Measurements from ENCODE around the gene FLII. TPM values are rescaled to one million over a fixed set of nuclear protein-coding genes. Genes with fewer than 3 reads are reported as not detected.

Gene FLII
- total and polyA plus RNA-seq, 2 experiments from 2014 or later = 175 to 373 TPM

DNA sequence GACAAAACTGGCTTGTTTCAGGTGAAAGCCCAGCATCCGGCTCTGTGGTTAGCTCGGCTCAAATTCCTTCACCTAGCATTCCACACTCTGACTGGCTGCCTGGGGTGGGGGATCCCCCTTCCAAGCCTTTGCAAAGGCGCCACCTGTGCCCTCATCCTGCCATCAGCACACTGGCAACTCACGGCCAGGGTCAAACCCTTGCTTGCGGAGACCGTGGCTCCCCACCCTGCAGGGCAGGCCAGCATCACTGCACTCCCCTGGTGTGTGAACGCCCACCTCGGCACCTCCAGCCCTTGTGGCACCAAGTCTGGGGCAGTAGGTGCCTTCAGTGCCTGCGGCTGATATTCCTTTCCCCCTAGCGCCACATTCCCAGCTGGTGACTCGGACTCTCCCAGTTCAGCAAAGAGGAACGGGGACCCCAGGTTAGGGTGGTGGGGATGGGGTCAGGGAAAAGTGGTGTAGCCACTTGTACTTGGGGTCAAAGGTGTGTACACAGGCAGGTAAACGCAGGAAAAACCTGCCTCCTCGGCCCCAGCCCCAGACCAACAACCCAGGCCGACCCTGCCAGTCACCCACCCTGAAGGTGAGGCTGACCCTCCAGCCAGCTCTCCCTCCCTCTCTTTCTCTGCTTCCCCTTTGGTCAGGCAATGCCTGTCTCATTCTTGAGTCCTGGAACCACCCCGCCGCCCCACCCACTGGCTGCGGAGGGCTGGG, 1.1 kb downstream of the FLII start (continued):
- TF ChIP-seq EZH2phosphoT487 (IDR thresholded peaks at IDR 0.05; ENCODE audit: unreplicated experiment) (no peak), ETS1 (IDR thresholded peaks at IDR 0.05) (no peak; the same call in 1 of the 2 replicates), POLR2AphosphoS5 (IDR thresholded peaks at IDR 0.05; ENCODE audit: low read depth) (no peak), STAT1 (IDR thresholded peaks at IDR 0.05; ENCODE audit: unreplicated experiment) (no peak), EZH2 (IDR thresholded peaks at IDR 0.05; ENCODE audit: low read depth, unreplicated experiment) (no peak), CTCF (conservative IDR thresholded peaks at IDR 0.05; ENCODE audit: low read depth in 2 of 2) (no peak), JUNB (IDR thresholded peaks at IDR 0.05; ENCODE audit: unreplicated experiment) (no peak), ZNF331 (CRISPR knock-in tag; IDR thresholded peaks at IDR 0.05; ENCODE audit: low read depth) (no peak)

- H3K9me2 ChIP-seq (ENCODE audit: insufficient read depth) = no peaks in the 10 kb centered on the region
- H4K20me1 ChIP-seq (replicated peaks; ENCODE audit: insufficient read depth) = peaks cover 4% of the 10 kb centered on the region
- H3K27ac ChIP-seq (ENCODE audit: low read depth) = peak overlapping the region; percentile 94; the same call in 1 of the 2 replicates
- H3K27me3 ChIP-seq (ENCODE audit: insufficient read depth) = no peaks in the 10 kb centered on the region
- peaks cover 18% of the 10 kb centered on the region for H3F3A ChIP-seq (replicated peaks; ENCODE audit: low read depth)
- H3K4me3 Mint-ChIP-seq = peak overlapping the region; percentile 95
- peaks cover 41% of the 10 kb centered on the region for H3K36me3 Mint-ChIP-seq (ENCODE audit: low read depth)
- peaks cover 12% of the 10 kb centered on the region for H3K36me3 ChIP-seq (ENCODE audit: insufficient read depth)
- H3K9me3 Mint-ChIP-seq = no peaks in the 10 kb centered on the region
- no peak overlapping the region for H2AFZ ChIP-seq
- ATAC-seq (no peak), DNase-seq (ENCODE audit: low spot score) (no peak)
- peak overlapping the region; percentile 88 for H3K4me3 ChIP-seq
- H3K4me1 Mint-ChIP-seq = peaks cover 26% of the 10 kb centered on the region
- H3K79me2 ChIP-seq (replicated peaks; ENCODE audit: insufficient read depth) = peaks cover 27% of the 10 kb centered on the region
- peak overlapping the region; percentile 98 for H3K27ac Mint-ChIP-seq
- H3K27me3 Mint-ChIP-seq (ENCODE audit: insufficient read depth, low read depth, poor library complexity) = peaks cover 2% of the 10 kb centered on the region
- H3K4me2 ChIP-seq = peak overlapping the region; percentile 99
- H3K4me1 ChIP-seq (ENCODE audit: insufficient read depth) = peaks cover 20% of the 10 kb centered on the region
- TF ChIP-seq ZNF462 (CRISPR knock-in tag; IDR thresholded peaks at IDR 0.05) = no peak
- no peak for TF ChIP-seq ZNF331 (CRISPR knock-in tag; IDR thresholded peaks at IDR 0.05; ENCODE audit: low read depth)
- TF ChIP-seq STAT1 (IDR thresholded peaks at IDR 0.05; ENCODE audit: unreplicated experiment) = no peak
- no peak for TF ChIP-seq ETS1 (IDR thresholded peaks at IDR 0.05)
- TF ChIP-seq NANOG (IDR thresholded peaks at IDR 0.05; ENCODE audit: borderline replicate concordance) = no peak
- no peak for TF ChIP-seq EZH2 (IDR thresholded peaks at IDR 0.05; ENCODE audit: low read depth, unreplicated experiment)
- no peak for TF ChIP-seq CTCF (conservative IDR thresholded peaks at IDR 0.05; ENCODE audit: low read depth in 2 of 2)
These were observed 1.8 kb downstream of the FLII start for GRCh38 chr17:18256776-18257175.
